HG03460 (cell line): Measurements from ENCODE around the gene TMUB2.
"Not testable (repeated sequence)": the region's sequence is repeated elsewhere in the genome, so short reads cannot be mapped to it uniquely, and the experiment has no call there.

Source experiments
- ATAC-seq: cut with Tn5 transposase; IDR thresholded peaks from one replicate; pipeline ENCODE4 v1.9.1; 2021; ENCODE audit not compliant: unreplicated experiment

Gene TMUB2

DNA sequence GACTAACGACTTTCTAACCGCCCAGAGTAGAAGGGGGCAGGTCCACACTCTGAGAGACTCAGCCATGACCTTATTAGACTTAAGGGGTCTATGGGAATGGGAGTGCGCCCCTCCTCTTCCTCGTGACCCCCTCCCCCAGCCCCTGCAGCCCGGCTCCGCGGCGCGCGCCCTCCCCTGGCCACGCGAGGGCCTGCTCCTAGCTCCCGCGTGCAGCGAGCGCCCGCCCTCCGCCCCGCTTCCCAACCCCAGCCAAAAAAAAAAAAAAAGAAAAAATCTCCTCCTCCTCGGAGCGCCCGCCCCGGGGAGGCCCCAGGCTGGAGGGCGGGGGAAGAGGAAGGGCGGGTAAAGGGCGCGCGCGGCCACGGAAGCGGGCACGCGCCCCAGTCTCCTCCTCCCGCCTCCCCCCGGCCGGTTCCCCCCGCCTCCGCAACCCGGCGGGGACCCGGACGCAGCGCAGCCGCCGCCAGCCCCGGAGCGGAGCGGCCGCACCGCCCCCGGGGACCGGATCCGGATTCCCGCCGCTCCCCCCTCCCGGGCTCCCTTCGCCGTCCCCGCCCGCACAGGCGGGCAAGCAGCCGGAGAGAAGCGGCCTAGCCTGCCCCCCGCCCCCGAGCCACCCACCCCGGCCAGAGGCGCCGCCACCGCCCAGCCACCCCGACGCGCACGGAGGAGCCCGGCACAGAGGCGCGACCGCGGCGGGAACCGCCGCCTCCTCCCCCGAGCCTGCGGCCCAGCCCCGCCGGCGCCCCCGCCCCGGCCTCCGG lies 31.8 kb downstream of the TMUB2 start:
- ATAC-seq: peak; percentile 22

DNA sequence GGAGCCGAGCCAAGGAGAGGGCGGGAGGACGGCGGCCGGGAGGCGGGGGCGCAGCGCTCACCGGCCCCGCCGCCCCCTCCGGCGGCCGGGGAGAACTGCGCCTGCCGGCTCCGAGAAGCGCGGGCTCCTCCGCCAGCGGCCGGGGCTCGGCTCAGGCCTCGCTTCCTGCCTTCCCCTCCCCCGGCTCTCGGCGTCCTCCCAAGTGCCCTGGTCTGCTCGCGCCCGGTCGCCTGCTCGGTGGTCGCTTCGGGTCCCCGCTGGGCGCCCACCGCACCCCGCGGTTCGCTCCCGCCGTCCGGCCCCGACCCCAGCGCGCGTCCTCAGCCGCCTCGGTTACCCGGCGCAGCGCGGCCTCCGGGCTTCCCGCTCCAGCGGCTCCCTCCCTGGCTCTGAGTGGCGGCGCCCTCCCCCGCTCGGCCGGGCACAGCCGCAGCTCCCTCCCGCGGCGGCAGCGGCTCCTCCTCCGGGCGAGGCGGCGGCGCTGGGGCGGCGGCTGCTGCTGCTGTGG lies 32.4 kb downstream of the TMUB2 start:
- ATAC-seq: peak; percentile 40

GRCh38 chr17:44219616-44220212 lies 32.9 kb downstream of the TMUB2 start, which contains the start of gene UBTF:
Gene UBTF, minus strand, starts transcription at chr17:44219675. Its CDS starts 1,446 bp downstream, at chr17:44218229.
- ATAC-seq: peak; percentile 8

- ATAC-seq: no peak
These were observed 33.7 kb downstream of the TMUB2 start for GRCh38 chr17:44220213-44221083.

DNA sequence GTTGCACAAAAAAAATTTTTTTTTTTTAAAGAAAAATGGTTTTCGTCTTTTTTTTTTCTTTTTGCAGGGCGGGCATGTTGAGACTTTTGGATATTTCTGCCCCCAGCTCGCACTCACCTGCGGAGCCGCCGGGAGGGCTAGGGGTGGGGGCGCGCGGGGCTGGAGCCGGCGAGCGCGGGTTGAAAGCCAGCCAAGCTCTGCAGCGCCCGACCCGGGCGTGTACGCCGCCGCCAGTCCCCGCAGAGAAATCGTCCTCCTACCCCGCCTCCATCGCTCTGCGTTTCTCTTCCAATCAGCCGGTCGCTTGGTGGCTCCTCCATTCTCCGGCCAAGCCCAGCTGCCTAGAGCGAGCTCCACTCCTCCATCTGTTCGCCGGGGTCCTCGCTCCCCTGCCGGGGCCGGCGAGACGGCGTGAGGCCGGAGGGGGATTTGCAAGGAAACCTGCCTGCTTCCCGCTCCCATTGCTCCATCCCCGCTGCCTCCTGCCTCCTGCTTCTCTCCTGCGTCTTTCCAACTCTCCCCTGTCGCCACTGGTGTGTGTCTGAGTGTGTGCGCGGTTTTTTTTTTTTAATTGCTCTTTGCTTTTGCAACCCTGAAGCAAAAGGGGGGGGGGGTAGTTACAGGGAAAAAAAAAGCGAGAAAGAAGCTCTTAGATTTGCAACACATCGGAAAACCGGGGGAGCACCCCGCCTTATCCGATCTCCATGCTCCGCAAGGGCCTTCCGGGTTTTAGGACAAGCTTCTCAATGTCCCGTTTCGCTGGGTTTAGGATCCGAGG lies 34.5 kb downstream of the TMUB2 start:
- ATAC-seq: no peak

- ATAC-seq: no peak
These were observed 35.0 kb downstream of the TMUB2 start for GRCh38 chr17:44221862-44222111.

DNA sequence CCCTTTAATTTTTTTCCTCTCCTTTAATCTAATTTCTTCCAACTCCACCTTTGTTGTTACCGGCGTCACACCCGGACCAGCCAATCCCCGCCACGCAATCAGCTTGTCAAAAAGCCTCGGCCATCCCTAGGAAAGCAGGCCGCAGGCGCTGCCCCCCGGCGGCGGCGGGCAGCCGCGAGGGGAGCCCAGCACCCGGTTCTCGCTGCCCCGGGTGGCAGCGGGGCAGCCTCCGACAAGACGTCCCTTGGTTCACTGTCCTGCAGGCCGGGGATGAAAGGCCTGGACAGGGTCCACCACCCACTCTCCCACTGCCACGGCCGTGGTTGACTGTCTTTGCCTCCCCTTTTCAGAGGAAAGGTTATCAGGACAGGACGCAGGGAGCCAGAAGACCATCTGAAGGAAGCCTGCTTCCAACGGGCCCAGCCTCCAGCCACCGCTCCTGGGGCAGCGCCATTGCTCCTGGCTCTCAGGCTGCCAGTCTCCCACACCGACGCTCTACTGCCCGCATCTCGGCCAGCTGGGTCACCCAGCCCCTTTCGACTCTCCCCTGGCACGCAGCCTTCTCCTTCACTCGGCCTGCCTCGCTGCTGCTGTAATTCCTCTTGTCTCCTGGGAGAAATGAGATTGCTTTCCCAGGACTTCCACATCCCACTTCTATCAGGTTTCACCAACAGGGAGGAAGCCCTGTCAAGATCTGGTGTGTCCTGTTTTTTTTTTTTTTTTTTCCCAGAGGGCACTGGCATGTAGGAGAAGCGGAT lies 35.5 kb downstream of the TMUB2 start:
- ATAC-seq: no peak

DNA sequence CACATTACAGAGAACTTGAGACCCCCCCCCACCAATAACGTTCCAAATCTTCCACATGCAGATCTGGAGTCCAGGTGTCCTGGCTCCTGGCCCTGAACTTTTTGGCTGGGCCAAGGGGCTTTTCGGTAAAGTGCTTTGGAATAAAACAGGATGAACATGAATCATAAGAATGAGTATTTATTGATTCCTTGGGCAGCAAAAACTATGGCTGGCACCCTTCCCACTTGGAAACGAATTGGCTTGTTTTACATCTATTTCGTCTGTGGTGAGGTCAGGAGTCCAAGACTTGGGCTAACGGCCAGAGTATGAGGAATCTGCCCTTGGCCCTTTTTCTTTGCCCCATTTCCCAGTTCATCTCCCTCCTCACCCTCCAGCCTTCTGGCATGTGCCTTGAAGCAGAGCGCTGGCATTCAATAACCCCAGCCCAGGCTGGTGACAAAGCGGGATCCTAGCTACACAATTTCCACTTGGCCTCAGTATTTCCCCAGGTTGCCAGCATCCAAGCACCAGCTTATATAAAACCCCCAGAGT lies 36.8 kb downstream of the TMUB2 start:
- no peak for ATAC-seq

DNA sequence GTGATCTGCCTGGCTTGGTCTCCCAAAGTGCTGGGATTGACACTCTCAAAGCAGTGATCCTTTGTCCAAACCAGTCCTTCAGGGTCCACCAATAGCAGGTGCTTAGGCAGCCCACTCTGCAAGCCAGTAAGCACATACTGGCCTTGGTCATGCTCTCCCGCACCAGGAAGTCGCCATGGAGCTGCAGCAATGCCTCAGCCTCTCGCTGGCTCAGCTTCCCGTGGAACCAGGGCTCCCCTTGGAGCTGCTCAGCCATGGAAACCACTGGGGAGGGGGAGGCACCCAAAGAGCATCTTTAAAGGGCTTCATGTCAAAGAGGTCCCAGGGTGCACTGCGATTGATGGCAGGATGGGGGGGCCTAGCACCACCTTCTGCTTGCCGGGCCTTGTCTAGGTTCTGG lies 42.3 kb downstream of the TMUB2 start:
- no peak for ATAC-seq

- no peak for ATAC-seq
These were observed 43.4 kb downstream of the TMUB2 start for GRCh38 chr17:44230140-44230539.

- no peak for ATAC-seq
These were observed 45.3 kb downstream of the TMUB2 start for GRCh38 chr17:44232061-44232460.

DNA sequence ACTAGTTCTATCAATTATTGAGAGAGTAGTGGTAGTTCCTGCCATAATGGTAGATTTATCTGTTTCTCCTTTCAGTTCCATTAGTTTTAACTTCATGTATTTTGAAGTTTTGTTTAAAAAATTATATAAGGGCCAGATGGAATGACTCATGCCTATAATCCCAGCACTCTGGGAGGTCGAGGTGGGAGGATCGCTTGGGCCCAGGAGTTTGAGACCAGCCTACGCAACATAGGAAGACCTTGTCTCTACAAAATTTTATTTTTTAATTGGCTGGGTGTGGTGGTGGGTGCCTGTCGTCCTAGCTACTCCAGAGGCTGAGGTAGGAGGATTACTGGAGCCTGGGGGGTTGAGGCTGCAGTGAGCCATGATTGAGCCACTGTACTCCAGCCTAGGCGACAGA lies 46.8 kb downstream of the TMUB2 start:
- no peak for ATAC-seq

- no peak for ATAC-seq
These were observed 48.8 kb downstream of the TMUB2 start for GRCh38 chr17:44235583-44235936.

DNA sequence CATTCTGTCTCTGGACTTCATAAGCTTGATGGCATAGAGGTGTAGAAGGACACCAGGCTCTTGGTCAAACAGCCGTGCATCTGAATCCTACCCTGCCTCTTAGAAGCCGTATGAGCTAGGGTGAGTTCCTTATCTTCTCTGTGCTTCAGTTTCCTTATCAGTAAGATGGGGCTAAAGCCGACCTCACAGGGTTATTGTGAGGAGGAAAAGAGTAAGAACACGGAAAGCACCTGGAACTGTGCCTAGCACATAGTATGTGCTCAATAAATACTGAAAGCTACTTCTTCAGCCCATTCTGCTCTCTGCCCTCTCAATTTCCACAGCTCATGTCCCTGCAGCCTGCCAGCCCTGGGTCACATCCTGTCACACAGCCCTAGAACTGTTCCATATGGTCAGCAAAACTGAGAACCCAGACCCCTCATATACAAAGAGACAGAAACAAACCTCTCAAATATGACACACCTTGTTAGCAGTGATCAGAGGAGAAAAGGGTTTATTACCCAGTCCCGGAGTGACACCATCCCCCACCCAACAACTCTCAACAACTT lies 49.7 kb downstream of the TMUB2 start:
- ATAC-seq: no peak

DNA sequence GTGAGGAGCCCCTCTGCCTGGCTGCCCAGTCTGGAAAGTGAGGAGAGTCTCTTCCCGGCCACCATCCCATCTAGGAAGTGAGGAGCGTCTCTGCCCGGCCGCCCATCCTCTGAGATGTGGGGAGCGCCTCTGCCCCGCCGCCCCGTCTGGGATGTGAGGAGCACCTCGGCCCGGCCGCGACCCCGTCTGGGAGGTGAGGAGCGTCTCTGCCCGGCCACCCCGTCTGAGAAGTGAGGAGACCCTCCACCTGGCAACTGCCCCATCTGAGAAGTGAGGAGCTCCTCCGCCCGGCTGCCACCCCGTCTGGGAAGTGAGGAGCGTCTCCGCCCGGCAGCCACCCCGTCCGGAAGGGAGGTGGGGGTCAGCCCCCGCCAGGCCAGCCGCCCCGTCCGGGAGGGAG lies 51.1 kb downstream of the TMUB2 start:
- ATAC-seq: not testable (repeated sequence)

GRCh38 chr17:44241106-44241624 lies 54.4 kb downstream of the TMUB2 start:
- ATAC-seq: no peak
